IMR-90 (cell line): ENCODE measurements around the gene CLEC16A. TPM values are rescaled to one million over a fixed set of nuclear protein-coding genes. Genes with fewer than 3 reads are reported as not detected.

Source experiments
- ATAC-seq: fragments of 200-7000 bp; cut with Tn5 transposase; 2 replicates; pipeline ENCODE4 v1.9.1; 2020; ENCODE audit warnings: low read depth, mild to moderate bottlenecking, moderate library complexity
- BruUV-seq: library from RNA; stranded (reverse); fragments of 400-500 nt; replicated peaks from 2 replicates; lab custom pipeline; 2021; lab: Mats Ljungman, UMichigan
- CTCF ChIA-PET: fragments of 300-600 bp; formaldehyde crosslinking; extraction: SDS; loops from one replicate; lab custom pipeline; 2021; ENCODE audit warnings: antibody characterized with exemption; lab: Yijun Ruan, JAX
- POLR2A ChIA-PET: fragments of 300-600 bp; sonication (Branson Sonifier 250); formaldehyde crosslinking; loops from one replicate; lab custom pipeline; 2022; ENCODE audit warnings: antibody characterized with exemption; ENCODE audit not compliant: unreplicated experiment; lab: Charles Lee
- DNase-seq: peaks from one replicate; pipeline ENCODE4 v3.0.0; 2013
- H2AFZ ChIP-seq: replicated peaks from 2 replicates; pipeline ENCODE3; 2013; ENCODE audit warnings: low read length, mild to moderate bottlenecking; ENCODE audit not compliant: poor library complexity
- H2AK5ac ChIP-seq: 2 replicates; pipeline ENCODE4 v1.6.1; 2013; ENCODE audit warnings: low read depth, low read length, inconsistent platforms
- H2AK9ac ChIP-seq: replicated peaks from 2 replicates; pipeline ENCODE3; 2013; ENCODE audit warnings: mild to moderate bottlenecking, low read depth, low read length, moderate library complexity; ENCODE audit not compliant: poor library complexity
- H2BK120ac ChIP-seq: 2 replicates; pipeline ENCODE4 v1.6.1; 2013; ENCODE audit warnings: low read depth, low read length, inconsistent platforms
- H2BK15ac ChIP-seq: 3 replicates; pipeline ENCODE4 v1.6.1; 2013; ENCODE audit warnings: low read depth, low read length, inconsistent platforms
- H2BK20ac ChIP-seq: 2 replicates; pipeline ENCODE4 v1.6.1; 2013; ENCODE audit warnings: low read depth, mild to moderate bottlenecking, inconsistent platforms, low read length, moderate library complexity
- H2BK5ac ChIP-seq: 2 replicates; pipeline ENCODE4 v1.6.1; 2013; ENCODE audit warnings: mild to moderate bottlenecking, low read depth, low read length, inconsistent platforms; ENCODE audit not compliant: poor library complexity, severe bottlenecking
- H3K14ac ChIP-seq: replicated peaks from 2 replicates; pipeline ENCODE4 v1.6.1; 2013; ENCODE audit warnings: low read depth, low read length, inconsistent platforms
- H3K18ac ChIP-seq: 2 replicates; pipeline ENCODE4 v1.6.1; 2013; ENCODE audit warnings: low read depth, low read length, control low read depth
- H3K23ac ChIP-seq: 2 replicates; pipeline ENCODE4 v1.6.1; 2013; ENCODE audit warnings: low read depth, low read length, inconsistent platforms
- H3K27ac ChIP-seq: 2 replicates; pipeline ENCODE4 v1.5.1; 2013; ENCODE audit warnings: mild to moderate bottlenecking, control low read depth, low read length; ENCODE audit not compliant: insufficient read depth
- H3K27me3 ChIP-seq: 2 replicates; pipeline ENCODE4 v1.6.1; 2013; ENCODE audit warnings: low read length; ENCODE audit not compliant: control insufficient read depth, insufficient read depth
- H3K36me3 ChIP-seq: 2 replicates; pipeline ENCODE4 v1.6.1; 2013; ENCODE audit warnings: low read length, mixed read lengths; ENCODE audit not compliant: control insufficient read depth, insufficient read depth
- H3K4ac ChIP-seq: 2 replicates; pipeline ENCODE4 v1.6.1; 2013; ENCODE audit warnings: low read depth, low read length, inconsistent platforms
- H3K4me1 ChIP-seq: 2 replicates; pipeline ENCODE4 v1.6.1; 2013; ENCODE audit warnings: low read length, mixed read lengths; ENCODE audit not compliant: control insufficient read depth, insufficient read depth
- H3K4me2 ChIP-seq: 2 replicates; pipeline ENCODE4 v1.6.1; 2013; ENCODE audit warnings: low read depth, mild to moderate bottlenecking, control low read depth, low read length, moderate library complexity
- H3K4me3 ChIP-seq: 2 replicates; pipeline ENCODE4 v1.5.1; 2013; ENCODE audit warnings: low read depth, mild to moderate bottlenecking, control low read depth, low read length, moderate library complexity; ENCODE audit not compliant: insufficient read depth
- H3K56ac ChIP-seq: 2 replicates; pipeline ENCODE4 v1.6.1; 2013; ENCODE audit warnings: low read length, inconsistent platforms; ENCODE audit not compliant: insufficient read depth; ENCODE audit errors: extremely low read depth
- H3K79me1 ChIP-seq, 2 experiments: 2 replicates each; pipeline ENCODE4 v1.6.1; 2013; ENCODE audit warnings: low read length in 2 of 2, inconsistent platforms in 1 of 2, low read depth in 1 of 2
- H3K9ac ChIP-seq: 2 replicates; pipeline ENCODE4 v1.6.1; 2013; ENCODE audit warnings: low read depth, low read length, control low read depth
- H3K9me1 ChIP-seq: 2 replicates; pipeline ENCODE4 v1.6.1; 2013; ENCODE audit warnings: low read length, inconsistent platforms; ENCODE audit not compliant: insufficient read depth
- H3K9me3 ChIP-seq: 2 replicates; pipeline ENCODE4 v1.6.1; 2013; ENCODE audit warnings: low read length; ENCODE audit not compliant: control insufficient read depth, insufficient read depth
- H4K20me1 ChIP-seq: 2 replicates; pipeline ENCODE4 v1.6.1; 2013; ENCODE audit warnings: low read length, inconsistent platforms; ENCODE audit not compliant: insufficient read depth
- H4K5ac ChIP-seq: 2 replicates; pipeline ENCODE4 v1.6.1; 2013; ENCODE audit warnings: mild to moderate bottlenecking, low read depth, low read length, control low read depth
- H4K8ac ChIP-seq, 2 experiments: 2 replicates each; pipeline ENCODE4 v1.6.1; 2013; ENCODE audit warnings: low read depth in 2 of 2, low read length in 2 of 2, control low read depth in 1 of 2, inconsistent platforms in 1 of 2
- H4K91ac ChIP-seq: 2 replicates; pipeline ENCODE4 v1.6.1; 2013; ENCODE audit warnings: low read depth, low read length, inconsistent platforms; ENCODE audit not compliant: insufficient read depth
- MXI1 ChIP-seq: IDR thresholded peaks from 2 replicates; pipeline ENCODE4 v1.6.1; 2012; ENCODE audit warnings: low read depth, mild to moderate bottlenecking, low read length, moderate library complexity, borderline replicate concordance
- WGBS, 2 experiments: methylation state at CpG; one replicate each; pipeline versions ENCODE4 v1.1.5 to v1.1.7; 2013; ENCODE audit warnings: missing lambda C conversion rate in 2 of 2; ENCODE audit not compliant: insufficient read length in 1 of 2; ENCODE audit errors: extremely low coverage in 2 of 2; 5-methylcytosine and 5-hydroxymethylcytosine counted together
- dilution Hi-C: fragments of 300-500 bp; cut with HindIII; formaldehyde crosslinking; loops from one replicate; pipeline ENCODE4 v1.14.3; 2018; ENCODE audit warnings: low sequenced_read_pairs; ENCODE audit not compliant: unreplicated experiment
- in situ Hi-C: fragments of 300-500 bp; cut with MboI; formaldehyde crosslinking; loops from 3 replicates; pipeline ENCODE4 v1.14.3; 2019; ENCODE audit warnings: low sequenced_read_pairs, inconsistent platforms, mixed read lengths
- intact Hi-C: fragments of 100-400 bp; cut with micrococcal nuclease; formaldehyde crosslinking; loops from 2 replicates; pipeline ENCODE4 v1.10.0; 2022
- polyA plus RNA-seq, 3 experiments: library from polyadenylated mRNA; depleted of rRNA; stranded (reverse); fragments of >200 nt; gene quantifications; 2 replicates each; pipeline ENCODE4 v1.2.3, GENCODE V29; 2012; ENCODE audit warnings: low replicate concordance in 1 of 3
- total RNA-seq: library from RNA; depleted of rRNA; stranded (reverse); fragments of >200 nt; gene quantifications from 2 replicates; pipeline ENCODE4 v1.2.3, GENCODE V29; 2012

CLEC16A gene
- total and polyA plus RNA-seq, 2 of the 4 experiments (the other 2 are of a cell fraction) = 15.9 to 16.5 TPM

GRCh38 chr16:11170696-11171447 lies 226.5 kb downstream of the CLEC16A start:
- Histone ChIP-seq H2BK5ac (no peak overlapping the region), H4K8ac (no peak overlapping the region), H3K9ac (no peak overlapping the region), H2AK9ac (peak overlapping the region; percentile 50), H4K20me1 (no peaks in the 10 kb centered on the region), H3K4ac (no peak overlapping the region), H3K23ac (no peak overlapping the region), H2BK20ac (no peak overlapping the region), H3K79me1 (no peaks in the 10 kb centered on the region), H3K4me3 (no peak overlapping the region), H3K9me3 (no peaks in the 10 kb centered on the region), H3K27ac (no peak overlapping the region), H2BK120ac (no peak overlapping the region), H3K14ac (no peak overlapping the region), H2BK15ac (no peak overlapping the region), H4K91ac (no peak overlapping the region), H3K9me1 (peaks cover 7% of the 10 kb centered on the region), H2AFZ (no peak overlapping the region), H3K27me3 (no peaks in the 10 kb centered on the region), H3K36me3 (peaks cover 21% of the 10 kb centered on the region), H3K18ac (no peak overlapping the region), H4K5ac (no peak overlapping the region), H2AK5ac (no peak overlapping the region), H3K4me2 (no peak overlapping the region), H3K4me1 (peaks cover 3% of the 10 kb centered on the region), H3K56ac (no peak overlapping the region)
- ATAC-seq (no peak), DNase-seq (no peak)
- TF ChIP-seq MXI1 = no peak
- intact Hi-C loops = no loop called here
- in situ Hi-C loops = no loop called here
- dilution Hi-C loops = no loop called here
- CTCF ChIA-PET = no interaction called here
- POLR2A ChIA-PET = no interaction called here
- BruUV-seq = no TSS peak
- WGBS, 2 experiments = 84% methylated on average over 9 of the region's 19 CpGs; no CpG with 5 or more reads in 1 of the 2 experiments
